T1000 (cell line): ENCODE measurements around the gene CNTN5.
A peak's percentile ranks its signal among the peaks of the same experiment; 100 is the strongest.
"Not testable (repeated sequence)": the region's sequence is repeated elsewhere in the genome, so short reads cannot be mapped to it uniquely, and the experiment has no call there.

Experiments
- DNase-seq: peaks from one replicate; lab custom pipeline; 2025; ENCODE audit warnings: mixed read lengths; lab: John Stamatoyannopoulos, UW

Gene CNTN5

GRCh38 chr11:99275521-99275920 lies 254.8 kb downstream of the CNTN5 start:
- no peak for DNase-seq

- no peak for DNase-seq
These were observed 256.5 kb downstream of the CNTN5 start for GRCh38 chr11:99277281-99277680.

- no peak for DNase-seq
These were observed 258.5 kb downstream of the CNTN5 start for GRCh38 chr11:99279266-99279665.

- DNase-seq: no peak
These were observed 260.6 kb downstream of the CNTN5 start for GRCh38 chr11:99281331-99281730.

- DNase-seq: not testable (repeated sequence)
These were observed 277.2 kb downstream of the CNTN5 start for GRCh38 chr11:99297925-99298324.

- DNase-seq: no peak
These were observed 286.9 kb downstream of the CNTN5 start for GRCh38 chr11:99307510-99308088.

- no peak for DNase-seq
These were observed 291.1 kb downstream of the CNTN5 start for GRCh38 chr11:99311870-99312269.

- no peak for DNase-seq
These were observed 296.2 kb downstream of the CNTN5 start for GRCh38 chr11:99316776-99317520.

- DNase-seq: no peak
These were observed 300.1 kb downstream of the CNTN5 start for GRCh38 chr11:99320769-99321290.

- DNase-seq: peak; percentile 2
These were observed 305.1 kb downstream of the CNTN5 start for GRCh38 chr11:99325847-99326246.

GRCh38 chr11:99327066-99327465 lies 306.3 kb downstream of the CNTN5 start:
- DNase-seq: no peak

- DNase-seq: no peak
These were observed 306.8 kb downstream of the CNTN5 start for GRCh38 chr11:99327527-99327926.

GRCh38 chr11:99333621-99334020 lies 312.9 kb downstream of the CNTN5 start:
- no peak for DNase-seq

- no peak for DNase-seq
These were observed 322.4 kb downstream of the CNTN5 start for GRCh38 chr11:99343117-99343516.

- no peak for DNase-seq
These were observed 328.5 kb downstream of the CNTN5 start for GRCh38 chr11:99349151-99349673.

GRCh38 chr11:99351624-99352023 lies 330.9 kb downstream of the CNTN5 start:
- no peak for DNase-seq

GRCh38 chr11:99352642-99353041 lies 331.9 kb downstream of the CNTN5 start:
- DNase-seq: no peak

- DNase-seq: no peak
These were observed 345.8 kb downstream of the CNTN5 start for GRCh38 chr11:99366546-99366945.

- no peak for DNase-seq
These were observed 347.8 kb downstream of the CNTN5 start for GRCh38 chr11:99368583-99368982.

- DNase-seq: no peak
These were observed 349.9 kb downstream of the CNTN5 start for GRCh38 chr11:99370549-99371216.

GRCh38 chr11:99371257-99371656 lies 350.5 kb downstream of the CNTN5 start:
- no peak for DNase-seq

- no peak for DNase-seq
These were observed 355.7 kb downstream of the CNTN5 start for GRCh38 chr11:99376463-99376862.
